ENCODE measurements around the gene STEAP2. TPM values are rescaled to one million over a fixed set of nuclear protein-coding genes. Genes with fewer than 3 reads are reported as not detected.

Gene STEAP2
- total RNA-seq, 1 experiment from 2014 or later, result 17.0 TPM

DNA sequence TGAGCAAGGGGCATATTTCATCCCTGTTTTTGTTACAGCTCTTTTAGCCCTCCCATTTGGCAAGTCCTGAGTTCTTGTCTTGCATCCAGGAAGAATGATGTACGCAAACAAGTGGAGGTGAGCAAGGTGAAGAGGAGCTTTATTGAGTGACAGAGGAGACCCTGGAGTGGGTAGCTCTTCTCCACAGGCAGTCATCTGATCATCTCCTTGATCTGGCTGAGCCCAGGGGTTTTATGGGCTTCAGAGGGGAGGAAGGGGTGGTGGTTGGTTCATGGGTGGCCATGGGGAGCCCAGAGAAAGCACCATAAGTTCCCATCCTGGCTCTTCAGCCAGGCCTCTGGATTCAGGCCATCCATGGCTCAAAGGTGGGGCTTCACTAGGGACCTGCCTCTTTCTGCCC lies 35.3 kb upstream of the STEAP2 start:
- Mint-ChIP-seq H3K4me3 (no peak overlapping the region), H3K9me3 (no peaks in the 10 kb centered on the region), H3K27me3 (ENCODE audit: low read depth) (no peaks in the 10 kb centered on the region), H3K36me3 (no peaks in the 10 kb centered on the region), H3K27ac (no peak overlapping the region), H3K4me1 (peaks cover 9% of the 10 kb centered on the region)
- CTCF ChIA-PET, result no interaction called here
- TF ChIP-seq SMAD4 (CRISPR knock-in tag; IDR thresholded peaks at IDR 0.05), result no peak
- TF ChIP-seq ZNF138 (CRISPR knock-in tag; conservative IDR thresholded peaks at IDR 0.05), result no peak
- TF ChIP-seq, protein P1, sequence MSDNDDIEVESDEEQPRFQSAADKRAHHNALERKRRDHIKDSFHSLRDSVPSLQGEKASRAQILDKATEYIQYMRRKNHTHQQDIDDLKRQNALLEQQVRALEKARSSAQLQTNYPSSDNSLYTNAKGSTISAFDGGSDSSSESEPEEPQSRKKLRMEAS (CRISPR knock-in tag; IDR thresholded peaks at IDR 0.05), result no peak
- TF ChIP-seq GRHL2 (CRISPR knock-in tag; IDR thresholded peaks at IDR 0.05; ENCODE audit: insufficient replicate concordance, severe bottlenecking), result no peak
- TF ChIP-seq, protein P2, sequence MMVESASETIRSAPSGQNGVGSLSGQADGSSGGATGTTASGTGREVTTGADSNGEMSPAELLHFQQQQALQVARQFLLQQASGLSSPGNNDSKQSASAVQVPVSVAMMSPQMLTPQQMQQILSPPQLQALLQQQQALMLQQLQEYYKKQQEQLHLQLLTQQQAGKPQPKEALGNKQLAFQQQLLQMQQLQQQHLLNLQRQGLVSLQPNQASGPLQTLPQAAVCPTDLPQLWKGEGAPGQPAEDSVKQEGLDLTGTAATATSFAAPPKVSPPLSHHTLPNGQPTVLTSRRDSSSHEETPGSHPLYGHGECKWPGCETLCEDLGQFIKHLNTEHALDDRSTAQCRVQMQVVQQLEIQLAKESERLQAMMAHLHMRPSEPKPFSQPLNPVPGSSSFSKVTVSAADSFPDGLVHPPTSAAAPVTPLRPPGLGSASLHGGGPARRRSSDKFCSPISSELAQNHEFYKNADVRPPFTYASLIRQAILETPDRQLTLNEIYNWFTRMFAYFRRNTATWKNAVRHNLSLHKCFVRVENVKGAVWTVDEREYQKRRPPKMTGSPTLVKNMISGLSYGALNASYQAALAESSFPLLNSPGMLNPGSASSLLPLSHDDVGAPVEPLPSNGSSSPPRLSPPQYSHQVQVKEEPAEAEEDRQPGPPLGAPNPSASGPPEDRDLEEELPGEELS (CRISPR knock-in tag; IDR thresholded peaks at IDR 0.05), result no peak
- no peak for TF ChIP-seq GABPB1 (CRISPR knock-in tag; IDR thresholded peaks at IDR 0.05)
- TF ChIP-seq, protein P3, sequence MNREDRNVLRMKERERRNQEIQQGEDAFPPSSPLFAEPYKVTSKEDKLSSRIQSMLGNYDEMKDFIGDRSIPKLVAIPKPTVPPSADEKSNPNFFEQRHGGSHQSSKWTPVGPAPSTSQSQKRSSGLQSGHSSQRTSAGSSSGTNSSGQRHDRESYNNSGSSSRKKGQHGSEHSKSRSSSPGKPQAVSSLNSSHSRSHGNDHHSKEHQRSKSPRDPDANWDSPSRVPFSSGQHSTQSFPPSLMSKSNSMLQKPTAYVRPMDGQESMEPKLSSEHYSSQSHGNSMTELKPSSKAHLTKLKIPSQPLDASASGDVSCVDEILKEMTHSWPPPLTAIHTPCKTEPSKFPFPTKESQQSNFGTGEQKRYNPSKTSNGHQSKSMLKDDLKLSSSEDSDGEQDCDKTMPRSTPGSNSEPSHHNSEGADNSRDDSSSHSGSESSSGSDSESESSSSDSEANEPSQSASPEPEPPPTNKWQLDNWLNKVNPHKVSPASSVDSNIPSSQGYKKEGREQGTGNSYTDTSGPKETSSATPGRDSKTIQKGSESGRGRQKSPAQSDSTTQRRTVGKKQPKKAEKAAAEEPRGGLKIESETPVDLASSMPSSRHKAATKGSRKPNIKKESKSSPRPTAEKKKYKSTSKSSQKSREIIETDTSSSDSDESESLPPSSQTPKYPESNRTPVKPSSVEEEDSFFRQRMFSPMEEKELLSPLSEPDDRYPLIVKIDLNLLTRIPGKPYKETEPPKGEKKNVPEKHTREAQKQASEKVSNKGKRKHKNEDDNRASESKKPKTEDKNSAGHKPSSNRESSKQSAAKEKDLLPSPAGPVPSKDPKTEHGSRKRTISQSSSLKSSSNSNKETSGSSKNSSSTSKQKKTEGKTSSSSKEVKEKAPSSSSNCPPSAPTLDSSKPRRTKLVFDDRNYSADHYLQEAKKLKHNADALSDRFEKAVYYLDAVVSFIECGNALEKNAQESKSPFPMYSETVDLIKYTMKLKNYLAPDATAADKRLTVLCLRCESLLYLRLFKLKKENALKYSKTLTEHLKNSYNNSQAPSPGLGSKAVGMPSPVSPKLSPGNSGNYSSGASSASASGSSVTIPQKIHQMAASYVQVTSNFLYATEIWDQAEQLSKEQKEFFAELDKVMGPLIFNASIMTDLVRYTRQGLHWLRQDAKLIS (CRISPR knock-in tag; IDR thresholded peaks at IDR 0.05; ENCODE audit: borderline replicate concordance), result no peak
- TF ChIP-seq, protein P4, sequence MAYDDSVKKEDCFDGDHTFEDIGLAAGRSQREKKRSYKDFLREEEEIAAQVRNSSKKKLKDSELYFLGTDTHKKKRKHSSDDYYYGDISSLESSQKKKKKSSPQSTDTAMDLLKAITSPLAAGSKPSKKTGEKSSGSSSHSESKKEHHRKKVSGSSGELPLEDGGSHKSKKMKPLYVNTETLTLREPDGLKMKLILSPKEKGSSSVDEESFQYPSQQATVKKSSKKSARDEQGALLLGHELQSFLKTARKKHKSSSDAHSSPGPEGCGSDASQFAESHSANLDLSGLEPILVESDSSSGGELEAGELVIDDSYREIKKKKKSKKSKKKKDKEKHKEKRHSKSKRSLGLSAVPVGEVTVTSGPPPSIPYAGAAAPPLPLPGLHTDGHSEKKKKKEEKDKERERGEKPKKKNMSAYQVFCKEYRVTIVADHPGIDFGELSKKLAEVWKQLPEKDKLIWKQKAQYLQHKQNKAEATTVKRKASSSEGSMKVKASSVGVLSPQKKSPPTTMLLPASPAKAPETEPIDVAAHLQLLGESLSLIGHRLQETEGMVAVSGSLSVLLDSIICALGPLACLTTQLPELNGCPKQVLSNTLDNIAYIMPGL (CRISPR knock-in tag; IDR thresholded peaks at IDR 0.05), result no peak
- TF ChIP-seq, protein P5, sequence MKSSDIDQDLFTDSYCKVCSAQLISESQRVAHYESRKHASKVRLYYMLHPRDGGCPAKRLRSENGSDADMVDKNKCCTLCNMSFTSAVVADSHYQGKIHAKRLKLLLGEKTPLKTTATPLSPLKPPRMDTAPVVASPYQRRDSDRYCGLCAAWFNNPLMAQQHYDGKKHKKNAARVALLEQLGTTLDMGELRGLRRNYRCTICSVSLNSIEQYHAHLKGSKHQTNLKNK (CRISPR knock-in tag; IDR thresholded peaks at IDR 0.05), result no peak
- no peak for TF ChIP-seq FOXK1 (CRISPR knock-in tag; IDR thresholded peaks at IDR 0.05)
- TF ChIP-seq ZNF121 (CRISPR knock-in tag; IDR thresholded peaks at IDR 0.05), result no peak
- no peak for TF ChIP-seq ZNF219 (CRISPR knock-in tag; IDR thresholded peaks at IDR 0.05; ENCODE audit: borderline replicate concordance)
- ATAC-seq (no peak), DNase-seq (ENCODE audit: low spot score) (no peak)
- POLR2A ChIA-PET, result no interaction called here

DNA sequence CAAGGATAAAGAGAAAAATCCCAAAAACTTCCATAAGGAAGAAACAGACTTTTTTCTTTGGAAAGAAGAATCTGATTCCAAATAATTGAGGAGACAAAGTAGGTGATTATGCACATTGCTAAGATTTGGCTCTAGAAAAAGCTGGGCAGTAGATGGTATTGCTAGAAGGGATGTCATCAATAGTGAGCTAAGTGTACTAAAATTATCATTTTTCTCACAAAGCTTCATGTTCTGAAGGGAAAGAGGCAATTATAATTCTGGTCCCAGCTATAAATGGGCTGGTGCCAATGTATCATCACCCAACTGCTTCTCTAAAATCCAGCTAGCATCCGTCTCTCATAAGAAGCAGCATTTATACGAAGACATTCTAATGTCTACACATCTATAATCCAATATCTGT lies 33.4 kb upstream of the STEAP2 start:
- ChIA-PET CTCF (no interaction called here), POLR2A (no interaction called here)
- Mint-ChIP-seq H3K4me3 (no peak overlapping the region), H3K36me3 (no peaks in the 10 kb centered on the region), H3K27ac (no peak overlapping the region), H3K9me3 (no peaks in the 10 kb centered on the region), H3K27me3 (ENCODE audit: low read depth) (no peaks in the 10 kb centered on the region), H3K4me1 (peaks cover 9% of the 10 kb centered on the region)
- no peak for ATAC-seq
- DNase-seq (ENCODE audit: low spot score), result no peak
- TF ChIP-seq FOXP1 (CRISPR knock-in tag; IDR thresholded peaks at IDR 0.05; ENCODE audit: borderline replicate concordance) (no peak), ATF1 (CRISPR knock-in tag; IDR thresholded peaks at IDR 0.05) (no peak), FOXJ3 (CRISPR knock-in tag; IDR thresholded peaks at IDR 0.05; ENCODE audit: borderline replicate concordance) (no peak), ZNF396 (CRISPR knock-in tag; IDR thresholded peaks at IDR 0.05; ENCODE audit: borderline replicate concordance) (no peak)
- TF ChIP-seq, protein P6, sequence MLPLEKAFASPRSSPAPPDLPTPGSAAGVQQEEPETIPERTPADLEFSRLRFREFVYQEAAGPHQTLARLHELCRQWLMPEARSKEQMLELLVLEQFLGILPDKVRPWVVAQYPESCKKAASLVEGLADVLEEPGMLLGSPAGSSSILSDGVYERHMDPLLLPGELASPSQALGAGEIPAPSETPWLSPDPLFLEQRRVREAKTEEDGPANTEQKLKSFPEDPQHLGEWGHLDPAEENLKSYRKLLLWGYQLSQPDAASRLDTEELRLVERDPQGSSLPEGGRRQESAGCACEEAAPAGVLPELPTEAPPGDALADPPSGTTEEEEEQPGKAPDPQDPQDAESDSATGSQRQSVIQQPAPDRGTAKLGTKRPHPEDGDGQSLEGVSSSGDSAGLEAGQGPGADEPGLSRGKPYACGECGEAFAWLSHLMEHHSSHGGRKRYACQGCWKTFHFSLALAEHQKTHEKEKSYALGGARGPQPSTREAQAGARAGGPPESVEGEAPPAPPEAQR (CRISPR knock-in tag; IDR thresholded peaks at IDR 0.05), result no peak
- TF ChIP-seq, protein P7, sequence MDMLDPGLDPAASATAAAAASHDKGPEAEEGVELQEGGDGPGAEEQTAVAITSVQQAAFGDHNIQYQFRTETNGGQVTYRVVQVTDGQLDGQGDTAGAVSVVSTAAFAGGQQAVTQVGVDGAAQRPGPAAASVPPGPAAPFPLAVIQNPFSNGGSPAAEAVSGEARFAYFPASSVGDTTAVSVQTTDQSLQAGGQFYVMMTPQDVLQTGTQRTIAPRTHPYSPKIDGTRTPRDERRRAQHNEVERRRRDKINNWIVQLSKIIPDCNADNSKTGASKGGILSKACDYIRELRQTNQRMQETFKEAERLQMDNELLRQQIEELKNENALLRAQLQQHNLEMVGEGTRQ (CRISPR knock-in tag; IDR thresholded peaks at IDR 0.05), result no peak
- TF ChIP-seq, protein P8, sequence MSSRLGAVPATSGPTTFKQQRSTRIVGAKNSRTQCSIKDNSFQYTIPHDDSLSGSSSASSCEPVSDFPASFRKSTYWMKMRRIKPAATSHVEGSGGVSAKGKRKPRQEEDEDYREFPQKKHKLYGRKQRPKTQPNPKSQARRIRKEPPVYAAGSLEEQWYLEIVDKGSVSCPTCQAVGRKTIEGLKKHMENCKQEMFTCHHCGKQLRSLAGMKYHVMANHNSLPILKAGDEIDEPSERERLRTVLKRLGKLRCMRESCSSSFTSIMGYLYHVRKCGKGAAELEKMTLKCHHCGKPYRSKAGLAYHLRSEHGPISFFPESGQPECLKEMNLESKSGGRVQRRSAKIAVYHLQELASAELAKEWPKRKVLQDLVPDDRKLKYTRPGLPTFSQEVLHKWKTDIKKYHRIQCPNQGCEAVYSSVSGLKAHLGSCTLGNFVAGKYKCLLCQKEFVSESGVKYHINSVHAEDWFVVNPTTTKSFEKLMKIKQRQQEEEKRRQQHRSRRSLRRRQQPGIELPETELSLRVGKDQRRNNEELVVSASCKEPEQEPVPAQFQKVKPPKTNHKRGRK (CRISPR knock-in tag; IDR thresholded peaks at IDR 0.05; ENCODE audit: borderline replicate concordance), result no peak
- TF ChIP-seq, protein P9, sequence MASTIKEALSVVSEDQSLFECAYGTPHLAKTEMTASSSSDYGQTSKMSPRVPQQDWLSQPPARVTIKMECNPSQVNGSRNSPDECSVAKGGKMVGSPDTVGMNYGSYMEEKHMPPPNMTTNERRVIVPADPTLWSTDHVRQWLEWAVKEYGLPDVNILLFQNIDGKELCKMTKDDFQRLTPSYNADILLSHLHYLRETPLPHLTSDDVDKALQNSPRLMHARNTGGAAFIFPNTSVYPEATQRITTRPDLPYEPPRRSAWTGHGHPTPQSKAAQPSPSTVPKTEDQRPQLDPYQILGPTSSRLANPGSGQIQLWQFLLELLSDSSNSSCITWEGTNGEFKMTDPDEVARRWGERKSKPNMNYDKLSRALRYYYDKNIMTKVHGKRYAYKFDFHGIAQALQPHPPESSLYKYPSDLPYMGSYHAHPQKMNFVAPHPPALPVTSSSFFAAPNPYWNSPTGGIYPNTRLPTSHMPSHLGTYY (CRISPR knock-in tag; IDR thresholded peaks at IDR 0.05), result no peak
